OCI-LY7 (cell line): Measurements from ENCODE around the gene B3GAT1. TPM values are rescaled to one million over a fixed set of nuclear protein-coding genes. Genes with fewer than 3 reads are reported as not detected.

Experiments
- BruUV-seq: library from RNA; stranded (reverse); fragments of 400-500 nt; replicated peaks from 2 replicates; lab custom pipeline; 2021; lab: Mats Ljungman, UMichigan
- CTCF ChIA-PET: fragments of 300-600 bp; sonication (Branson Sonifier 250); formaldehyde crosslinking; loops from one replicate; lab custom pipeline; 2022; ENCODE audit warnings: antibody characterized with exemption; ENCODE audit not compliant: unreplicated experiment; lab: Charles Lee
- POLR2A ChIA-PET: fragments of 300-600 bp; sonication (Branson Sonifier 250); formaldehyde crosslinking; loops from one replicate; lab custom pipeline; 2022; ENCODE audit warnings: antibody characterized with exemption; lab: Charles Lee
- DNase-seq: peaks from one replicate; pipeline ENCODE4 v3.0.0-alpha.2; 2015; ENCODE audit warnings: low spot score
- H2AFZ ChIP-seq: fragments of 200-600 bp; sonication (generic), shearing (Covaris generic); 2 replicates; pipeline ENCODE4 v1.6.1; 2014; ENCODE audit warnings: mild to moderate bottlenecking, antibody characterized with exemption, low read length, moderate library complexity
- H3K27ac ChIP-seq: fragments of 200-600 bp; sonication (generic); 2 replicates; pipeline ENCODE4 v1.5.1; 2014; ENCODE audit warnings: mixed run types, low read depth, mild to moderate bottlenecking, moderate library complexity, low read length, inconsistent platforms; ENCODE audit not compliant: poor library complexity, severe bottlenecking
- H3K36me3 ChIP-seq: fragments of 200-600 bp; sonication (generic); 2 replicates; pipeline ENCODE4 v1.6.1; 2014; ENCODE audit warnings: mild to moderate bottlenecking, antibody characterized with exemption, low read length, moderate library complexity, mixed read lengths; ENCODE audit not compliant: insufficient read depth
- H3K4me1 ChIP-seq: fragments of 200-600 bp; sonication (generic); 2 replicates; pipeline ENCODE4 v1.5.1; 2014; ENCODE audit warnings: mild to moderate bottlenecking, low read length; ENCODE audit not compliant: insufficient read depth, poor library complexity, severe bottlenecking
- H3K4me2 ChIP-seq: fragments of 200-600 bp; sonication (generic); 2 replicates; pipeline ENCODE4 v1.6.1; 2014; ENCODE audit warnings: mild to moderate bottlenecking, low read length
- H3K4me3 ChIP-seq: fragments of 200-600 bp; sonication (generic); 2 replicates; pipeline ENCODE4 v1.5.1; 2014; ENCODE audit warnings: mild to moderate bottlenecking, low read depth, low read length; ENCODE audit not compliant: poor library complexity, severe bottlenecking
- H3K79me2 ChIP-seq: fragments of 200-600 bp; sonication (generic); 2 replicates; pipeline ENCODE4 v1.6.1; 2016; ENCODE audit warnings: low read depth, mild to moderate bottlenecking, low read length, moderate library complexity, mixed read lengths; ENCODE audit not compliant: insufficient read depth
- H3K9me2 ChIP-seq: fragments of 200-600 bp; sonication (generic); 2 replicates; pipeline ENCODE4 v1.6.1; 2016; ENCODE audit warnings: mild to moderate bottlenecking, low read length, mixed read lengths; ENCODE audit not compliant: insufficient read depth
- H3K9me3 ChIP-seq: fragments of 200-600 bp; sonication (generic); 2 replicates; pipeline ENCODE4 v1.6.1; 2014; ENCODE audit warnings: mild to moderate bottlenecking, mixed run types, low read length, mixed read lengths
- H4K20me1 ChIP-seq: fragments of 200-600 bp; sonication (generic); 2 replicates; pipeline ENCODE4 v1.6.1; 2014; ENCODE audit warnings: mild to moderate bottlenecking, antibody characterized with exemption, low read length, moderate library complexity, mixed read lengths; ENCODE audit not compliant: insufficient read depth
- EZH2phosphoT487 ChIP-seq: fragments of 200-600 bp; sonication (generic); IDR thresholded peaks from 2 replicates; pipeline ENCODE4 v1.6.1; 2018; ENCODE audit warnings: low read depth, borderline replicate concordance, mild to moderate bottlenecking, mixed run types, antibody characterized with exemption, low read length, moderate library complexity, mixed read lengths
- intact Hi-C: fragments of 100-400 bp; cut with micrococcal nuclease; formaldehyde crosslinking; loops from one replicate; pipeline ENCODE4 v1.10.0; 2022; ENCODE audit not compliant: unreplicated experiment
- total RNA-seq, 2 experiments: library from RNA; depleted of rRNA in 1 of 2; stranded (reverse); fragments of >200 nt in 1 of 2; shearing (Covaris generic) in 1 of 2; gene quantifications; 2 replicates each; pipeline ENCODE4 v1.2.3, GENCODE V29; 2014 to 2022
- TF ChIP-seq, protein P1 (sequence below): fragments of 200-600 bp; sonication (generic); conservative IDR thresholded peaks from 2 replicates; pipeline ENCODE4 v1.5.1; 2014; ENCODE audit warnings: mild to moderate bottlenecking, antibody characterized with exemption, low read length, moderate library complexity, mixed read lengths

The B3GAT1 gene
- total RNA-seq, 2 experiments from 2014 or later: not detected

- Histone ChIP-seq H3K4me3 (no peak overlapping the region), H3K27ac (no peak overlapping the region), H3K9me3 (no peaks in the 10 kb centered on the region), H3K79me2 (no peaks in the 10 kb centered on the region), H3K4me1 (no peaks in the 10 kb centered on the region), H2AFZ (no peak overlapping the region), H3K9me2 (no peaks in the 10 kb centered on the region), H4K20me1 (no peaks in the 10 kb centered on the region), H3K36me3 (no peaks in the 10 kb centered on the region), H3K4me2 (no peak overlapping the region)
- DNase-seq: no peak
- intact Hi-C loops: loop anchor here (2.0 kb wide), 1 partner anchor 24 kb away; no protein-coding TSS in a partner anchor
- ChIA-PET POLR2A (no interaction called here), CTCF (no interaction called here)
- no peak for TF ChIP-seq EZH2phosphoT487
- TF ChIP-seq, protein P1, sequence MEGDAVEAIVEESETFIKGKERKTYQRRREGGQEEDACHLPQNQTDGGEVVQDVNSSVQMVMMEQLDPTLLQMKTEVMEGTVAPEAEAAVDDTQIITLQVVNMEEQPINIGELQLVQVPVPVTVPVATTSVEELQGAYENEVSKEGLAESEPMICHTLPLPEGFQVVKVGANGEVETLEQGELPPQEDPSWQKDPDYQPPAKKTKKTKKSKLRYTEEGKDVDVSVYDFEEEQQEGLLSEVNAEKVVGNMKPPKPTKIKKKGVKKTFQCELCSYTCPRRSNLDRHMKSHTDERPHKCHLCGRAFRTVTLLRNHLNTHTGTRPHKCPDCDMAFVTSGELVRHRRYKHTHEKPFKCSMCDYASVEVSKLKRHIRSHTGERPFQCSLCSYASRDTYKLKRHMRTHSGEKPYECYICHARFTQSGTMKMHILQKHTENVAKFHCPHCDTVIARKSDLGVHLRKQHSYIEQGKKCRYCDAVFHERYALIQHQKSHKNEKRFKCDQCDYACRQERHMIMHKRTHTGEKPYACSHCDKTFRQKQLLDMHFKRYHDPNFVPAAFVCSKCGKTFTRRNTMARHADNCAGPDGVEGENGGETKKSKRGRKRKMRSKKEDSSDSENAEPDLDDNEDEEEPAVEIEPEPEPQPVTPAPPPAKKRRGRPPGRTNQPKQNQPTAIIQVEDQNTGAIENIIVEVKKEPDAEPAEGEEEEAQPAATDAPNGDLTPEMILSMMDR: no peak
- no TSS peak for BruUV-seq
Measured at GRCh38 chr11:134452838-134453155, 40.8 kb upstream of the B3GAT1 start.

- H3K9me3 ChIP-seq: no peaks in the 10 kb centered on the region
- H3K4me3 ChIP-seq: no peak overlapping the region
- TF ChIP-seq, protein P1: no peak
- TF ChIP-seq EZH2phosphoT487: no peak
- H3K79me2 ChIP-seq: no peaks in the 10 kb centered on the region
- H4K20me1 ChIP-seq: no peaks in the 10 kb centered on the region
- no TSS peak for BruUV-seq
- H2AFZ ChIP-seq: no peak overlapping the region
- H3K4me1 ChIP-seq: no peaks in the 10 kb centered on the region
- ChIA-PET POLR2A (no interaction called here), CTCF (no interaction called here)
- no peak for DNase-seq
- intact Hi-C loops: loop anchor here (2.0 kb wide), 1 partner anchor 25 kb away; no protein-coding TSS in a partner anchor
- no peaks in the 10 kb centered on the region for H3K9me2 ChIP-seq
- H3K27ac ChIP-seq: no peak overlapping the region
- H3K4me2 ChIP-seq: no peak overlapping the region
- no peaks in the 10 kb centered on the region for H3K36me3 ChIP-seq
Measured at GRCh38 chr11:134452026-134452837, 40.2 kb upstream of the B3GAT1 start.

DNA sequence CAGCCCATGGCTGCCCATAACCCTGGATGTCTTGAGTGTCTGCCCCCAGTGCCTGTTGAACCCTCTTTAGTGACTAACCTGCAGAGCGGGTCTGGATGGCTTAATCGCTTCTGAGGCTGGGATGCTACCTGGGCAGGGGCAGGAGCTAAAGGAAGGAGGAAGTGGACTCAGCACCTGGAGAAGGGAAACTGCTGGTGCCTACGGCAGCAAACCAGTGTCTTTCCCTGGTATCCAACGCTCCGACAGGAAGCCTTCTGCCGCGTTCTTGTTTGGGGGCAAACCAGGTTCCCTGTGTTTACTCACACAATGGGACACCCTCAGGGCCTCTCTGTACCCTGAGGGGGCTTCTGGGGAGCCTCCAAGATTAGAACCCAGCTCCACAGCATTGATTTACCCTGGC, 38.1 kb upstream of the B3GAT1 start:
- H3K27ac ChIP-seq: no peak overlapping the region
- BruUV-seq: no TSS peak
- POLR2A ChIA-PET: no interaction called here
- H3K4me3 ChIP-seq: no peak overlapping the region
- H4K20me1 ChIP-seq: no peaks in the 10 kb centered on the region
- no peaks in the 10 kb centered on the region for H3K79me2 ChIP-seq
- H3K9me2 ChIP-seq: no peaks in the 10 kb centered on the region
- no peak for TF ChIP-seq EZH2phosphoT487
- TF ChIP-seq, protein P1: no peak
- H3K9me3 ChIP-seq: no peaks in the 10 kb centered on the region
- no peak overlapping the region for H3K4me2 ChIP-seq
- no peaks in the 10 kb centered on the region for H3K4me1 ChIP-seq
- CTCF ChIA-PET: no interaction called here
- no peaks in the 10 kb centered on the region for H3K36me3 ChIP-seq
- H2AFZ ChIP-seq: no peak overlapping the region
- no peak for DNase-seq
- intact Hi-C loops: no loop called here
